ENCODE data around the gene CYGB. TPM values are rescaled to one million over a fixed set of nuclear protein-coding genes. Genes with fewer than 3 reads are reported as not detected.
"Not testable (repeated sequence)": the region's sequence is repeated elsewhere in the genome, so short reads cannot be mapped to it uniquely, and the experiment has no call there.

CYGB gene
- total RNA-seq, 4 donors from 2014 or later = 5.8 to 81.7 (median 11.1) TPM

DNA sequence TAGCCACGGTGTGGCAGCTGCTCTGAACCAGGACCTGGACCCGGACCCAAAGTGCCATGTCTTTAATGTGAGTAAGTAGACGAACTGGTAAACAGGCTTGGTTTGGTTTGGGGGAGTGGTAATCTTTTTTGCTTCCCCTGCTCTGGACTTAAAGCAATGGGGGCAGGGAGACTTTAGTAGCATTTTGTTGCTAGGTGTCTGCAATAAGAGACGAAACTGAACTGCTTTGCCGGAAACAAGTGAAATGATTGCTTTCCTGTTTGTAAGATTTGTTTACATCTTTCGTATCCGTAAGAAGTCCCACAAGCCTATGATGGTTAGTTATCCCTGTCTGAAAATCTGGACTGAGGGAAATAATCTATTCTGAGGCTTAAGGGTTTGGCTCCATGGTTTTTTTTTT lies 23.8 kb upstream of the CYGB start:
- peak overlapping the region in 3 of 4 donors; percentile 35 to 55 (median 47) for H3K27ac ChIP-seq
- H3K36me3 ChIP-seq = peaks cover 0 to 21% (median 0%) of the 10 kb centered on the region in 3 donors
- H3K9me3 ChIP-seq = no peaks in the 10 kb centered on the region
- DNase-seq = no peak
- TF ChIP-seq POLR2A (IDR thresholded peaks at IDR 0.05) = no peak
- TF ChIP-seq, protein P1, sequence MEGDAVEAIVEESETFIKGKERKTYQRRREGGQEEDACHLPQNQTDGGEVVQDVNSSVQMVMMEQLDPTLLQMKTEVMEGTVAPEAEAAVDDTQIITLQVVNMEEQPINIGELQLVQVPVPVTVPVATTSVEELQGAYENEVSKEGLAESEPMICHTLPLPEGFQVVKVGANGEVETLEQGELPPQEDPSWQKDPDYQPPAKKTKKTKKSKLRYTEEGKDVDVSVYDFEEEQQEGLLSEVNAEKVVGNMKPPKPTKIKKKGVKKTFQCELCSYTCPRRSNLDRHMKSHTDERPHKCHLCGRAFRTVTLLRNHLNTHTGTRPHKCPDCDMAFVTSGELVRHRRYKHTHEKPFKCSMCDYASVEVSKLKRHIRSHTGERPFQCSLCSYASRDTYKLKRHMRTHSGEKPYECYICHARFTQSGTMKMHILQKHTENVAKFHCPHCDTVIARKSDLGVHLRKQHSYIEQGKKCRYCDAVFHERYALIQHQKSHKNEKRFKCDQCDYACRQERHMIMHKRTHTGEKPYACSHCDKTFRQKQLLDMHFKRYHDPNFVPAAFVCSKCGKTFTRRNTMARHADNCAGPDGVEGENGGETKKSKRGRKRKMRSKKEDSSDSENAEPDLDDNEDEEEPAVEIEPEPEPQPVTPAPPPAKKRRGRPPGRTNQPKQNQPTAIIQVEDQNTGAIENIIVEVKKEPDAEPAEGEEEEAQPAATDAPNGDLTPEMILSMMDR (IDR thresholded peaks at IDR 0.05) = no peak
- peak overlapping the region in 1 of 4 donors; percentile 3 for H3K4me3 ChIP-seq
- H3K27me3 ChIP-seq = no peaks in the 10 kb centered on the region
- peaks cover 0 to 45% (median 5%) of the 10 kb centered on the region in 4 donors for H3K4me1 ChIP-seq

DNA sequence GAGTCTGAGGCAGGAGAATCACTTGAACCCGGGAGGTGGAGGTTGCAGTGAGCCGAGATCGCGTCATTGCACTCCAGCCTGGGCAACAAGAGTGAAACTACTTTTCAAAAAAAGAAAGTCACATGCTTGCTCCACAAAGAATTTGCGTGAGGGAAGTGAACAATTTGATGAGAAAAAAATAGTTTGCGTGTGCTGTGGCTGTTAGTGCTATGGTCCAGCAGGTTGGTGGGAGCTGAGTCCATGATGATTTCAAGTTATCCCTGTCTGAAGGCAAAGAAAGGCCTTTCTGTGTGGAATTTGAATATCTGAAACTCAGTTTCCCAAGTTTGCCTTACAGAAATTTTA lies 23.3 kb upstream of the CYGB start:
- peaks cover 0 to 45% (median 5%) of the 10 kb centered on the region in 4 donors for H3K4me1 ChIP-seq
- H3K27me3 ChIP-seq = no peaks in the 10 kb centered on the region
- H3K36me3 ChIP-seq = peaks cover 0 to 21% (median 0%) of the 10 kb centered on the region in 3 donors
- DNase-seq = no peak
- H3K9me3 ChIP-seq = no peaks in the 10 kb centered on the region
- H3K4me3 ChIP-seq = peak overlapping the region in 1 of 4 donors; percentile 3
- TF ChIP-seq, protein P1 (IDR thresholded peaks at IDR 0.05) = no peak
- TF ChIP-seq POLR2A (IDR thresholded peaks at IDR 0.05) = no peak
- H3K27ac ChIP-seq = peak overlapping the region in 3 of 4 donors; percentile 35 to 55 (median 47)

DNA sequence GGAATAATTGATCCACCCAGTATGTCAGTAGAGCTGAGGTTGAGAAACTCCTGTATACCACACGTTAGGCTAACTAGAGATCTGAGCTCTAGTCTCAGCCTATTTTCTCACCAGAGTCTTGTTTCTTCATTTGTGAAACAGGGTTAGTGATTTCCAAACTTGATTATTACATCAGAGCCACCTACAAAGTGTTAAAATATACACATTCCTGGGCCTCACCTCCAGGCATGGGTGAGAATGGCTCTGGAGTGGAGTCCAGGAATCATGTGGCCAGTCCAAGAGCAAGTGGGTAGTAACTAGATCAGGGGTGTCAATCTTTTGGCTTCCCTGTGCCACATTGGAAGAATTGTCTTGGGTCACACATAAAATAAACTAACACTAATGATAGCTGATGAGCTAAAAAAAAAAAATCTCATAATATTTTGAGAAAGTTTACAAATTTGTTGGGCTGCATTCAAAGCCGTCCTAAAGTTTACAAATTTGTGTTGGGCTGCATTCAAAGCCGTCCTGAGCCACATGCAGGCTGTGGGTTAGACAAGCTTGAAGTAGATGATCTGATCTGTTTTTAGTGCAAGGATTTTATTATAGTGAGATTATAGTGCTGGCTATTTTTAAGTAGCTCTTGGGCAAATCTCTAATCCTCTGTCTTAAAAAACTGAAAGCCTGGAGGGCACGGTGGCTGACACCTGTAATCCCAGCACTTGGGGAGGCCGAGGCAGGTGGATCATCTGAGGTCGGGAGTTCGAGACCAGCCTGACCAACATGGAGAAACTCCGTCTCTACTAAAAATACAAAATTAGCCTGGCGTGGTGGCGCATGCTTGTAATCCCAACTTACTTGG lies 22.7 kb upstream of the CYGB start:
- Histone ChIP-seq H3K36me3 (peaks cover 0 to 16% (median 0%) of the 10 kb centered on the region in 3 donors), H3K27ac (peak overlapping the region in 3 of 4 donors; percentile 35 to 55 (median 47)), H3K4me3 (peak overlapping the region in 1 of 4 donors; percentile 3), H3K27me3 (no peaks in the 10 kb centered on the region), H3K9me3 (no peaks in the 10 kb centered on the region), H3K4me1 (peaks cover 0 to 45% (median 5%) of the 10 kb centered on the region in 4 donors)
- no peak for DNase-seq
- TF ChIP-seq POLR2A (IDR thresholded peaks at IDR 0.05) = no peak
- TF ChIP-seq, protein P1 (IDR thresholded peaks at IDR 0.05) = no peak

DNA sequence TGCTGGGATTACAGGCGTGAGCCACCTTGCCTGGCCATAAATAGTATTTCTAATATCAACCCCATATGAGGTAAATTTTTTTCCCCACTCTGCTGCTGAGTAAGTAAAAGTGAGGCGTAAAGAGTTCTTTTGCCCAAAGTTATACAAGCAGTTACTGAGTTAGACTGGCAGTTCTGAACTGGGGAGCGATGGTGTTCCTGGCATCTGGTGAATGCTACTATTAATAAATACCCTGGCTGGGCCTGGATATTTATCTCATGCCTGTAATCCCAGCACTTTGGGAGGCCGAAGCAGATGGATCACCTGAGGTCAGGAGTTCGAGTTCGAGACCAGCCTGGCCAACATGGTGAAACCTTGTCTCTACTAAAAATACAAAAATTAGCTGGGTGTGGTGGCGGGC lies 22.0 kb upstream of the CYGB start:
- not testable (repeated sequence) for H3K9me3 ChIP-seq, DNase-seq, H3K36me3 ChIP-seq, H3K27me3 ChIP-seq, H3K27ac ChIP-seq, H3K4me3 ChIP-seq
- peaks cover 0 to 45% (median 5%) of the 10 kb centered on the region in 4 donors for H3K4me1 ChIP-seq

DNA sequence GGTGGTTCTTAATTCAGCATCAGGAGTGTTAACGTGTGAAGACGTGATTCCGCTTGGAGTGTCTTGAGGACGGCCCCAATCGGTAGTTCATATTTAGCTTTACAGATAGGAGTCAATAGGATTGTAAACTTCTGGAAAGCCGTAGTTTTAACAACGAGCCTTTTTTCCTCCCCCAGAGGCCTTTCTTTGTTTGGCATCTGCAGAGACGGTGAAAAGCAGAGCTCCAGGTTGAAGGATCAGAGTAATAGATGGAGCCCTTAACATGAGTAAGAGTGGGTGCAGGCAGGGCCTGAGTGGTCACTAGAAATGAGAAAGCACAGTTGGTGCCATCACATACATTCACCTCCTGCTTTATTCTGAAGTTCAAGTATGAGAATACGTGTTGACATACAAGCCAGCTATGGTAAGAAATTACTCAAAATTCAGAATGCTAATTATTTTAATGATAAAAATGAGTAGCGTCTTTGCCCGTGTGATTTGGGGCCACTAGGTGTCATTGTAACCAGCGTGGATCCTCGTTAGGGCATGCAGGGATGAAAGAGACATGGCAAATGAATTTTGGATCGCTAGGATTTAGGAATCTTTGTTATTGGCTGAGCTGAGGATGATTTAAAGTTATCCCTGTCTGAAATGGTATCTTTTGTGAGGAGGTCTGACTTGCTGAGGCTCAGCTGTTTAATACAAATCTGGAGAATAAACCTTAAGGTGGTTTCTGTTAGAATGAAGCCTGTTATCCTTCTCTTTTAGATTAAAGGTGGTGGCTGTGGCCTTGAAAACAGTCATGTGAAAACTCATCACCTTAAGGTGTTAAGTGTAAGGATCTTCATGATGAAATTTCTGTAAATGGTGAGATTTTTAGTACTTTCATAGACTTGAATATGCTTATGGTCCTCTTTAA lies 20.9 kb upstream of the CYGB start:
- no peak for DNase-seq
- Histone ChIP-seq H3K4me3 (peak overlapping the region; percentile 60 to 73 (median 68)), H3K9me3 (no peaks in the 10 kb centered on the region), H3K36me3 (peaks cover 0 to 8% (median 0%) of the 10 kb centered on the region in 3 donors), H3K4me1 (peaks cover 0 to 45% (median 5%) of the 10 kb centered on the region in 4 donors), H3K27me3 (no peaks in the 10 kb centered on the region), H3K27ac (peak overlapping the region; percentile 80 to 87 (median 84))
- TF ChIP-seq, protein P1 (IDR thresholded peaks at IDR 0.05) = peak in 5 of 6 experiments; percentile 7 to 65 (median 49)
- TF ChIP-seq POLR2A (IDR thresholded peaks at IDR 0.05) = no peak
